ENCODE data around the gene ZNF474.

ZNF474 gene

GRCh38 chr5:122152266-122152900 is 23.0 kb downstream of the ZNF474 start:
- DNase-seq (ENCODE audit: extremely low read depth in 1 of 2, low read depth in 1 of 2) = no peak

GRCh38 chr5:122153230-122153629 is 23.9 kb downstream of the ZNF474 start:
- DNase-seq (ENCODE audit: extremely low read depth in 1 of 2, low read depth in 1 of 2) = no peak

- DNase-seq (ENCODE audit: extremely low read depth in 1 of 2, low read depth in 1 of 2) = no peak
These were observed 24.4 kb downstream of the ZNF474 start for GRCh38 chr5:122153774-122154173.

- no peak for DNase-seq (ENCODE audit: extremely low read depth in 1 of 2, low read depth in 1 of 2)
These were observed 25.1 kb downstream of the ZNF474 start for GRCh38 chr5:122154491-122154890.

- DNase-seq (ENCODE audit: extremely low read depth in 1 of 2, low read depth in 1 of 2) = no peak
These were observed 25.6 kb downstream of the ZNF474 start for GRCh38 chr5:122154910-122155309.

- no peak for DNase-seq (ENCODE audit: extremely low read depth in 1 of 2, low read depth in 1 of 2)
These were observed 26.2 kb downstream of the ZNF474 start for GRCh38 chr5:122155546-122155945.

GRCh38 chr5:122156724-122157325 is 27.5 kb downstream of the ZNF474 start:
- no peak for DNase-seq (ENCODE audit: extremely low read depth in 1 of 2, low read depth in 1 of 2)

GRCh38 chr5:122162100-122162638 is 32.8 kb downstream of the ZNF474 start:
- no peak for DNase-seq (ENCODE audit: extremely low read depth in 1 of 2, low read depth in 1 of 2)

GRCh38 chr5:122163121-122164069 is 34.0 kb downstream of the ZNF474 start:
- no peak for DNase-seq (ENCODE audit: extremely low read depth in 1 of 2, low read depth in 1 of 2)

- DNase-seq (ENCODE audit: extremely low read depth in 1 of 2, low read depth in 1 of 2) = no peak
These were observed 34.7 kb downstream of the ZNF474 start for GRCh38 chr5:122164070-122164435.

- DNase-seq (ENCODE audit: extremely low read depth in 1 of 2, low read depth in 1 of 2) = no peak
These were observed 35.6 kb downstream of the ZNF474 start for GRCh38 chr5:122164831-122165558.

- DNase-seq (ENCODE audit: extremely low read depth in 1 of 2, low read depth in 1 of 2) = no peak
These were observed 36.3 kb downstream of the ZNF474 start for GRCh38 chr5:122165559-122166078.

- no peak for DNase-seq (ENCODE audit: extremely low read depth in 1 of 2, low read depth in 1 of 2)
These were observed 40.2 kb downstream of the ZNF474 start for GRCh38 chr5:122169350-122170103.

- DNase-seq (ENCODE audit: extremely low read depth in 1 of 2, low read depth in 1 of 2) = no peak
These were observed 41.3 kb downstream of the ZNF474 start for GRCh38 chr5:122170620-122171019.

GRCh38 chr5:122172207-122172606 is 42.9 kb downstream of the ZNF474 start:
- no peak for DNase-seq (ENCODE audit: extremely low read depth in 1 of 2, low read depth in 1 of 2)

GRCh38 chr5:122173474-122174415 is 44.4 kb downstream of the ZNF474 start:
- DNase-seq (ENCODE audit: extremely low read depth in 1 of 2, low read depth in 1 of 2) = no peak

- no peak for DNase-seq (ENCODE audit: extremely low read depth in 1 of 2, low read depth in 1 of 2)
These were observed 45.7 kb downstream of the ZNF474 start for GRCh38 chr5:122175091-122175490.

- no peak for DNase-seq (ENCODE audit: extremely low read depth in 1 of 2, low read depth in 1 of 2)
These were observed 46.5 kb downstream of the ZNF474 start for GRCh38 chr5:122175852-122176251.

GRCh38 chr5:122177161-122177560 is 47.8 kb downstream of the ZNF474 start:
- no peak for DNase-seq (ENCODE audit: extremely low read depth in 1 of 2, low read depth in 1 of 2)
